Type B pancreatic cell (in vitro differentiated cells): ENCODE measurements around the gene MFAP2. TPM values are rescaled to one million over a fixed set of nuclear protein-coding genes. Genes with fewer than 3 reads are reported as not detected.
A peak's percentile ranks its signal among the peaks of the same experiment; 100 is the strongest.

Experiments
- DNase-seq: peaks from one replicate; pipeline ENCODE4 v3.0.0; 2021; ENCODE audit warnings: mixed read lengths; ENCODE audit not compliant: unreplicated experiment; ENCODE audit errors: extremely low spot score
- H3K27ac Mint-ChIP-seq: 2 replicates; pipeline ENCODE4 v1.8.0; 2021; ENCODE audit warnings: mild to moderate bottlenecking, mixed read lengths
- H3K27me3 Mint-ChIP-seq: 2 replicates; pipeline ENCODE4 v1.8.0; 2021; ENCODE audit warnings: mixed read lengths
- H3K36me3 Mint-ChIP-seq: 2 replicates; pipeline ENCODE4 v1.8.0; 2021; ENCODE audit warnings: mixed read lengths
- H3K4me1 Mint-ChIP-seq: one replicate; pipeline ENCODE4 v1.8.0; 2021; ENCODE audit warnings: mixed read lengths; ENCODE audit not compliant: unreplicated experiment
- H3K4me3 Mint-ChIP-seq: 2 replicates; pipeline ENCODE4 v1.8.0; 2021; ENCODE audit warnings: mild to moderate bottlenecking, mixed read lengths
- H3K9me3 Mint-ChIP-seq: 2 replicates; pipeline ENCODE4 v1.8.0; 2021; ENCODE audit warnings: mixed read lengths
- total RNA-seq: library from RNA; stranded (reverse); gene quantifications from 2 replicates; pipeline ENCODE4 v1.2.1, GENCODE V29; 2021; ENCODE audit warnings: low replicate concordance
- TF ChIP-seq, protein P1 (sequence below): fragments of 200-600 bp; sonication (generic); conservative IDR thresholded peaks from 2 replicates; pipeline ENCODE4 v1.5.0; 2021; ENCODE audit warnings: antibody characterized with exemption, mild to moderate bottlenecking

MFAP2 gene
- total RNA-seq, 1 donor from 2014 or later, result 158 TPM

DNA sequence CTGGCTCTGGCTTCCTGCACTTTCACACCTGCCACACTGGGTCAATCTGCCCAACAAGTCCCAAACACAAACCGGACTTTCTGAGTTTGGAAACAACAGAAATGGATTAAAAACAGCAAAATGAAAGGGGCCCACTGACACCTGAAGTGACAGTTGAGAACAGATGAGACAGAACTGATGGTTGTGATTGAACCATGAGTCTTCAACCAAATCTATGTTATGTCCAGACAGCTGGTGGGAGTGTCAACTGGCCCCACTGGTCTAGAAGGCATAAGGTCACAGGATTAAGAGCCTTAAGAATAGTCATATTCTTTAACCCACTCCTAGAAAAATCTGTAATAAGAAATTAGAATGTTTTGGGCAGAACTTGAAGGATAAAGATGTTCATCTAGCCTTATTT is 44.3 kb upstream of the MFAP2 start:
- Mint-ChIP-seq H3K27ac (no peak overlapping the region), H3K4me1 (peaks cover 4% of the 10 kb centered on the region), H3K9me3 (no peaks in the 10 kb centered on the region), H3K27me3 (no peaks in the 10 kb centered on the region), H3K4me3 (no peak overlapping the region), H3K36me3 (peaks cover 17% of the 10 kb centered on the region)
- TF ChIP-seq, protein P1, sequence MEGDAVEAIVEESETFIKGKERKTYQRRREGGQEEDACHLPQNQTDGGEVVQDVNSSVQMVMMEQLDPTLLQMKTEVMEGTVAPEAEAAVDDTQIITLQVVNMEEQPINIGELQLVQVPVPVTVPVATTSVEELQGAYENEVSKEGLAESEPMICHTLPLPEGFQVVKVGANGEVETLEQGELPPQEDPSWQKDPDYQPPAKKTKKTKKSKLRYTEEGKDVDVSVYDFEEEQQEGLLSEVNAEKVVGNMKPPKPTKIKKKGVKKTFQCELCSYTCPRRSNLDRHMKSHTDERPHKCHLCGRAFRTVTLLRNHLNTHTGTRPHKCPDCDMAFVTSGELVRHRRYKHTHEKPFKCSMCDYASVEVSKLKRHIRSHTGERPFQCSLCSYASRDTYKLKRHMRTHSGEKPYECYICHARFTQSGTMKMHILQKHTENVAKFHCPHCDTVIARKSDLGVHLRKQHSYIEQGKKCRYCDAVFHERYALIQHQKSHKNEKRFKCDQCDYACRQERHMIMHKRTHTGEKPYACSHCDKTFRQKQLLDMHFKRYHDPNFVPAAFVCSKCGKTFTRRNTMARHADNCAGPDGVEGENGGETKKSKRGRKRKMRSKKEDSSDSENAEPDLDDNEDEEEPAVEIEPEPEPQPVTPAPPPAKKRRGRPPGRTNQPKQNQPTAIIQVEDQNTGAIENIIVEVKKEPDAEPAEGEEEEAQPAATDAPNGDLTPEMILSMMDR, result no peak
- no peak for DNase-seq

DNA sequence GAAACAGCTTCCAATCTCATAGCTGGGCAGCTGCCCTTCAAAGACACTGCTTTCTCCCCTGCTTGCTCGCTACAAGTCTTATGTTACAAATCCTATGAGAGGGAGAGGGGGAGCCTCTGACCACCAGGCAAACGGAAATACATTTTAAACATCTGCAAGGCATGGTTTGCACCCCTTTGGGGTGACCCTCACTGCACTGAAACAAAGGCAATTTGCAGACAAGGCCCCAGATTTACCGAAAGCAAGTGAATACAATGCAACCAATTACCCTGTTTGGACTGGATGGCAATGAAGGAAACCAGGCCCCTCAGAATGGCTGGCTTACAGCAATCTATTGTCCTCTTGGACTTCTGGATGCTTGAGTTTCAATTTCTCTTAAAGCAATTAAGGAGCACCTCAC is 43.2 kb upstream of the MFAP2 start:
- Mint-ChIP-seq H3K27ac (peak overlapping the region; percentile 2), H3K4me1 (peaks cover 4% of the 10 kb centered on the region), H3K9me3 (no peaks in the 10 kb centered on the region), H3K36me3 (peaks cover 25% of the 10 kb centered on the region), H3K4me3 (no peak overlapping the region), H3K27me3 (no peaks in the 10 kb centered on the region)
- no peak for DNase-seq
- TF ChIP-seq, protein P1, result peak; percentile 32

DNA sequence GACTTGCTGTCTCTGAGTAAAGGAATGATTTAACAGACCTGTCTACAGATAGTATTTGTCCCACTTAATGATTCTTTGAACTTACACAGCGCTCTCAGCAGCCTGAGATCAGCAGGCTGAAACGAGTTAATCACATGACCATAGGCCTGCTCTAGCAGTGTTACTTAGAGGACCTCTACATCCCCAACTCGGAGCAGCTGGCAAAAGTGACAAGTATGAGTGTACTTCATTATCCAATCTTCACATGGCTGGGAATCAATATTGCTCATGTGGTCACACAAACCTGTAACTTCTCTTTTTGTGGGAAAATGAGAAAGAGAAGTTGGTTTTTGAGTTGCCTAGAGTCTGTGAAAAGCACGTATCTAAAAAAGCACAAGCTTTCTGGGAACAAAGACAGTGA is 42.7 kb upstream of the MFAP2 start:
- no peak overlapping the region for H3K27ac Mint-ChIP-seq

DNA sequence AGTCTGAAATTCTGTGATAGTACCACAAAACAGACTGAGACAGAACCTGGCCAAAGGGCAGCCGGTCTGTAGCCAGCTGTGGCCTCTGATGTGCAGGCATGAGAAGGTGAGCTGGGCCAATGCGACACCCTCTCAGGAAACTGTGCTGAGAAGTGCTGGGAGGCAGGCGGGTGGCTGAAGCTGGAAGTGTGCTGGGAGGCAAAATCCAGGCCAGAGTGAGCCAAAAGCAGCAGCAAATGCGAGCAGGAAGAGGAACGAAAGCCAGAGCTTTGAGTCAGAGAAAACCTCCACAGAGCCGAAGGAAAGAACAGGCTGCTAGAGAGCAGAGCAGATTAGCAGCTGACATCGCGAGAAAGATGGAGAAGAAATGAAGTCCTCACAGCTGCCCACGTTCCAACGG is 41.5 kb upstream of the MFAP2 start:
- no peak overlapping the region for H3K27ac Mint-ChIP-seq
- no peaks in the 10 kb centered on the region for H3K27me3 Mint-ChIP-seq
- TF ChIP-seq, protein P1, result no peak
- no peak overlapping the region for H3K4me3 Mint-ChIP-seq
- no peak for DNase-seq
- H3K4me1 Mint-ChIP-seq, result peaks cover 4% of the 10 kb centered on the region
- H3K9me3 Mint-ChIP-seq, result no peaks in the 10 kb centered on the region
- H3K36me3 Mint-ChIP-seq, result peaks cover 15% of the 10 kb centered on the region

More for the DNA sequence above, 42.7 kb upstream of the MFAP2 start:
- peaks cover 4% of the 10 kb centered on the region for H3K4me1 Mint-ChIP-seq
- TF ChIP-seq, protein P1, result no peak
- no peak for DNase-seq
- no peak overlapping the region for H3K4me3 Mint-ChIP-seq
- H3K9me3 Mint-ChIP-seq, result no peaks in the 10 kb centered on the region
- peaks cover 21% of the 10 kb centered on the region for H3K36me3 Mint-ChIP-seq
- no peaks in the 10 kb centered on the region for H3K27me3 Mint-ChIP-seq

DNA sequence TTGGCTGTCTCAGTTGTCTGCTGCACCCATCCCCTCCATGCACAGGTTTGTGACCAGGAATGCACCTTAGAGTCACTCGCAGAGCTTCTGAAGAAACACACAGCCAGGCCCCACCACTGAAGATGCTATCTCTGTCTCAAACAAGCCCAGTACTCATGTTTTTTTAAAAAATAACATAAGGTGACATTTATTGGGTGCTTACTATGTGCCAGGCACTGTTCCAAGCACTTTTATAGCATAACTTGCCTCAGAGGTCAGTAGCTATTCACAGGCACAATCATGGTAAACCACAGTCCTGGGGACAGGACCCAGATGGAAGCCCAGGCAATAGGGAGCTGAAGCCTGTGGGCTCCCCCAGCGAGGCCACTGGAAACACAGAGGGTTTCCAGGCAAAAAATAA is 40.1 kb upstream of the MFAP2 start:
- Mint-ChIP-seq H3K9me3 (no peaks in the 10 kb centered on the region), H3K4me1 (peaks cover 11% of the 10 kb centered on the region), H3K36me3 (peaks cover 15% of the 10 kb centered on the region), H3K4me3 (no peak overlapping the region), H3K27ac (no peak overlapping the region), H3K27me3 (no peaks in the 10 kb centered on the region)
- TF ChIP-seq, protein P1, result no peak
- DNase-seq, result no peak

DNA sequence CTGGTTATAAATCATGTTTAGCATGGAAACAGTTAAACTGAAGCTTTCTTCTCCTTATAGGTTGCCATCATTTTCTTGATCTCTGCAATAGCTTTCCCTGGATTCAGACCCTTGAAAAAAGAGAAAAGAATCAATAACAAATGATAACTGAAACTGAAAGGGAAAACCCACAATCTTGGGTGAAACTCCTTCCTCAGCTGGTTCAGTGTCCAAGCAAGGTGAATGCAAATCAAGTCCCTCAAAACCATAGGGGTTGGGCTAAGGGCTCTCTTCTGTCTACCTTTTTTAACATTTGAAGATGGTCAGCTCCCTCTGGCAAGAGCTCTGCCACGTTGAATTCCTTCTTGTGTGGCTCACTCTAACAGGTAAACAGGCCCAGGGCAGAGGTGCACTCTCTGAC is 38.4 kb upstream of the MFAP2 start:
- no peak overlapping the region for H3K4me3 Mint-ChIP-seq
- H3K9me3 Mint-ChIP-seq, result no peaks in the 10 kb centered on the region
- DNase-seq, result no peak
- peaks cover 11% of the 10 kb centered on the region for H3K36me3 Mint-ChIP-seq
- TF ChIP-seq, protein P1, result no peak
- no peak overlapping the region for H3K27ac Mint-ChIP-seq
- H3K27me3 Mint-ChIP-seq, result no peaks in the 10 kb centered on the region
- H3K4me1 Mint-ChIP-seq, result peaks cover 11% of the 10 kb centered on the region
